Measurements from ENCODE around the gene XCL1. TPM values are rescaled to one million over a fixed set of nuclear protein-coding genes. Genes with fewer than 3 reads are reported as not detected.
"Not testable (repeated sequence)": the region's sequence is repeated elsewhere in the genome, so short reads cannot be mapped to it uniquely, and the experiment has no call there.

The XCL1 gene
- total RNA-seq, 1 experiment from 2014 or later: not detected

DNA sequence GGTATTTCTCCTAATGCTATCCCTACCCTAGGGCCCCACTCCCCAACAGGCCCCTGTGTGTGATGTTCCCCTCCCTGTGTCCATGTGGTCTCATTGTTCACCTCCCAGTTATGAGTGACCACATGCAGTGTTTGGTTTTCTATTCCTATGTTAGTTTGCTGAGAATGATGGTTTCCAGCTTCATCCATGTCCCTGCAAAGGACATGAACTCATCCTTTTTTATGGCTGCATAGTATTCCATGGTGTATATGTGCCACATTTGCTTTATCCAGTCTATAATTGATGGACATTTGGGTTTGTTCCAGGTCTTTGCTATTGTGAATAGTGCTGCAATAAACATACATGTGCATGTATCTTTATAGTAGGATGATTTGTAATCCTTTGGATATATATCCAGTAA is 19.0 kb downstream of the XCL1 start:
- H3K9ac ChIP-seq (ENCODE audit: low read length); H4K20me1 ChIP-seq (ENCODE audit: insufficient read depth); H2AFZ ChIP-seq (ENCODE audit: low read depth, low read length, poor library complexity, severe bottlenecking); H3K36me3 ChIP-seq (ENCODE audit: control insufficient read depth in 1 of 2, insufficient read depth in 2 of 2, low read length in 2 of 2); RAD21 ChIA-PET (ENCODE audit: low non-redundant PET in 1 of 2, low total read pairs in 2 of 2, uncharacterized antibody in 2 of 2, unreplicated experiment in 2 of 2); H3K27me3 ChIP-seq (ENCODE audit: insufficient read depth, low read length); H3K27ac ChIP-seq (ENCODE audit: low read depth, low read length); H3K9me2 ChIP-seq (ENCODE audit: insufficient read depth); POLR2A ChIA-PET; H3K4me2 ChIP-seq (ENCODE audit: low read length); ATAC-seq; BruUV-seq (replicated peaks); DNase-seq (ENCODE audit: low read depth, low spot score); H3K79me2 ChIP-seq (ENCODE audit: insufficient read depth, low read length); H3K4me3 ChIP-seq (replicated peaks in 1 of 2; ENCODE audit: low read depth in 1 of 2, low read length in 2 of 2); H3K9me3 ChIP-seq (ENCODE audit: control insufficient read depth in 1 of 2, insufficient read depth in 1 of 2, low read depth in 1 of 2, low read length in 2 of 2); H3K4me1 ChIP-seq (ENCODE audit: control insufficient read depth in 1 of 2, insufficient read depth in 2 of 2, low read length in 2 of 2); intact Hi-C loops (cut with micrococcal nuclease): not testable (repeated sequence)
- CTCF ChIA-PET: interaction anchor here (1.2 kb wide), 1 partner anchor 252 kb away, joined by 3 read pairs; no protein-coding TSS in a partner anchor

GRCh38 chr1:168598125-168598524 is 21.7 kb downstream of the XCL1 start:
- ATAC-seq (no peak), DNase-seq (ENCODE audit: low read depth, low spot score) (no peak)
- H2AFZ ChIP-seq (ENCODE audit: low read depth, low read length, poor library complexity, severe bottlenecking): no peak overlapping the region
- no peaks in the 10 kb centered on the region for H3K27me3 ChIP-seq (ENCODE audit: insufficient read depth, low read length)
- no peaks in the 10 kb centered on the region for H3K36me3 ChIP-seq (ENCODE audit: control insufficient read depth in 1 of 2, insufficient read depth in 2 of 2, low read length in 2 of 2)
- RAD21 ChIA-PET (ENCODE audit: low non-redundant PET in 1 of 2, low total read pairs in 2 of 2, uncharacterized antibody in 2 of 2, unreplicated experiment in 2 of 2): no interaction called here
- no TSS peak for BruUV-seq (replicated peaks)
- CTCF ChIA-PET: no interaction called here
- no peak overlapping the region for H3K4me3 ChIP-seq (replicated peaks in 1 of 2; ENCODE audit: low read depth in 1 of 2, low read length in 2 of 2)
- TF ChIP-seq, protein P1, sequence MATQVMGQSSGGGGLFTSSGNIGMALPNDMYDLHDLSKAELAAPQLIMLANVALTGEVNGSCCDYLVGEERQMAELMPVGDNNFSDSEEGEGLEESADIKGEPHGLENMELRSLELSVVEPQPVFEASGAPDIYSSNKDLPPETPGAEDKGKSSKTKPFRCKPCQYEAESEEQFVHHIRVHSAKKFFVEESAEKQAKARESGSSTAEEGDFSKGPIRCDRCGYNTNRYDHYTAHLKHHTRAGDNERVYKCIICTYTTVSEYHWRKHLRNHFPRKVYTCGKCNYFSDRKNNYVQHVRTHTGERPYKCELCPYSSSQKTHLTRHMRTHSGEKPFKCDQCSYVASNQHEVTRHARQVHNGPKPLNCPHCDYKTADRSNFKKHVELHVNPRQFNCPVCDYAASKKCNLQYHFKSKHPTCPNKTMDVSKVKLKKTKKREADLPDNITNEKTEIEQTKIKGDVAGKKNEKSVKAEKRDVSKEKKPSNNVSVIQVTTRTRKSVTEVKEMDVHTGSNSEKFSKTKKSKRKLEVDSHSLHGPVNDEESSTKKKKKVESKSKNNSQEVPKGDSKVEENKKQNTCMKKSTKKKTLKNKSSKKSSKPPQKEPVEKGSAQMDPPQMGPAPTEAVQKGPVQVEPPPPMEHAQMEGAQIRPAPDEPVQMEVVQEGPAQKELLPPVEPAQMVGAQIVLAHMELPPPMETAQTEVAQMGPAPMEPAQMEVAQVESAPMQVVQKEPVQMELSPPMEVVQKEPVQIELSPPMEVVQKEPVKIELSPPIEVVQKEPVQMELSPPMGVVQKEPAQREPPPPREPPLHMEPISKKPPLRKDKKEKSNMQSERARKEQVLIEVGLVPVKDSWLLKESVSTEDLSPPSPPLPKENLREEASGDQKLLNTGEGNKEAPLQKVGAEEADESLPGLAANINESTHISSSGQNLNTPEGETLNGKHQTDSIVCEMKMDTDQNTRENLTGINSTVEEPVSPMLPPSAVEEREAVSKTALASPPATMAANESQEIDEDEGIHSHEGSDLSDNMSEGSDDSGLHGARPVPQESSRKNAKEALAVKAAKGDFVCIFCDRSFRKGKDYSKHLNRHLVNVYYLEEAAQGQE (IDR thresholded peaks at IDR 0.05; ENCODE audit: low read depth): no peak
- TF ChIP-seq RAD21 (IDR thresholded peaks at IDR 0.05; ENCODE audit: low read depth) (no peak), CEBPB (IDR thresholded peaks at IDR 0.05; ENCODE audit: low read depth) (no peak), SP1 (IDR thresholded peaks at IDR 0.05; ENCODE audit: low read depth) (no peak), ZNF274 (IDR thresholded peaks at IDR 0.05; ENCODE audit: low read depth, low read length) (no peak), POLR2A (IDR thresholded peaks at IDR 0.05; ENCODE audit: borderline replicate concordance, extremely low read depth, insufficient read depth, insufficient read length) (no peak)
- H3K9ac ChIP-seq (ENCODE audit: low read length): no peak overlapping the region
- H3K27ac ChIP-seq (ENCODE audit: low read depth, low read length): no peak overlapping the region
- no peaks in the 10 kb centered on the region for H3K79me2 ChIP-seq (ENCODE audit: insufficient read depth, low read length)
- no peaks in the 10 kb centered on the region for H3K9me3 ChIP-seq (ENCODE audit: control insufficient read depth in 1 of 2, insufficient read depth in 1 of 2, low read depth in 1 of 2, low read length in 2 of 2)
- H3K4me2 ChIP-seq (ENCODE audit: low read length): no peak overlapping the region
- POLR2A ChIA-PET: no interaction called here
- H3K4me1 ChIP-seq (ENCODE audit: control insufficient read depth in 1 of 2, insufficient read depth in 2 of 2, low read length in 2 of 2): no peaks in the 10 kb centered on the region
- no peaks in the 10 kb centered on the region for H3K9me2 ChIP-seq (ENCODE audit: insufficient read depth)
- no peaks in the 10 kb centered on the region for H4K20me1 ChIP-seq (ENCODE audit: insufficient read depth)
- intact Hi-C loops (cut with micrococcal nuclease): no loop called here
